ENCODE data around the gene RAP1GAP2.

GRCh38 chr17:2981325-2981724 is 185.1 kb downstream of the RAP1GAP2 start:
- TF ChIP-seq CTCF (conservative IDR thresholded peaks at IDR 0.05) (no peak), ZFX (IDR thresholded peaks at IDR 0.05) (no peak)

All from C4-2B (cell line).